T1000 (cell line): ENCODE measurements around the gene ANKRD29.
"Not testable (repeated sequence)": the region's sequence is repeated elsewhere in the genome, so short reads cannot be mapped to it uniquely, and the experiment has no call there.

Source experiments
- DNase-seq: peaks from one replicate; lab custom pipeline; 2025; ENCODE audit warnings: mixed read lengths; lab: John Stamatoyannopoulos, UW

ANKRD29 gene

GRCh38 chr18:23583071-23583865 is 79.4 kb downstream of the ANKRD29 start:
- DNase-seq, result no peak

GRCh38 chr18:23580677-23581367 is 81.9 kb downstream of the ANKRD29 start:
- DNase-seq, result no peak

GRCh38 chr18:23578891-23579653 is 83.6 kb downstream of the ANKRD29 start:
- no peak for DNase-seq

- DNase-seq, result no peak
These were observed 84.5 kb downstream of the ANKRD29 start for GRCh38 chr18:23578067-23578701.

- DNase-seq, result not testable (repeated sequence)
These were observed 85.2 kb downstream of the ANKRD29 start for GRCh38 chr18:23577521-23577920.

GRCh38 chr18:23575309-23575651 is 87.4 kb downstream of the ANKRD29 start:
- no peak for DNase-seq

- no peak for DNase-seq
These were observed 88.0 kb downstream of the ANKRD29 start for GRCh38 chr18:23574611-23575308.

- DNase-seq, result no peak
These were observed 88.9 kb downstream of the ANKRD29 start for GRCh38 chr18:23573626-23574431.

GRCh38 chr18:23573020-23573419 is 89.7 kb downstream of the ANKRD29 start:
- no peak for DNase-seq

GRCh38 chr18:23572570-23572969 is 90.1 kb downstream of the ANKRD29 start:
- DNase-seq, result no peak

GRCh38 chr18:23572012-23572411 is 90.7 kb downstream of the ANKRD29 start:
- DNase-seq, result no peak

GRCh38 chr18:23570912-23571504 is 91.7 kb downstream of the ANKRD29 start:
- no peak for DNase-seq

- no peak for DNase-seq
These were observed 93.2 kb downstream of the ANKRD29 start for GRCh38 chr18:23569299-23570063.

- DNase-seq, result no peak
These were observed 94.2 kb downstream of the ANKRD29 start for GRCh38 chr18:23568281-23569138.

- DNase-seq, result no peak
These were observed 95.0 kb downstream of the ANKRD29 start for GRCh38 chr18:23567671-23568070.

GRCh38 chr18:23565916-23566547 is 96.7 kb downstream of the ANKRD29 start:
- DNase-seq, result no peak

- no peak for DNase-seq
These were observed 99.2 kb downstream of the ANKRD29 start for GRCh38 chr18:23563377-23564043.

GRCh38 chr18:23560186-23560585 is 102.5 kb downstream of the ANKRD29 start:
- no peak for DNase-seq
